Hematopoietic multipotent progenitor cell treated with erythropoietin and hydrocortisone succinate and interleukin-3 and kit ligand, for 17 days (in vitro differentiated cells): ENCODE results near the gene AUTS2.

Experiments used
- DNase-seq: peaks from one replicate; pipeline ENCODE4 v3.0.0-alpha.2; 2015; ENCODE audit warnings: low spot score

Gene AUTS2

DNA sequence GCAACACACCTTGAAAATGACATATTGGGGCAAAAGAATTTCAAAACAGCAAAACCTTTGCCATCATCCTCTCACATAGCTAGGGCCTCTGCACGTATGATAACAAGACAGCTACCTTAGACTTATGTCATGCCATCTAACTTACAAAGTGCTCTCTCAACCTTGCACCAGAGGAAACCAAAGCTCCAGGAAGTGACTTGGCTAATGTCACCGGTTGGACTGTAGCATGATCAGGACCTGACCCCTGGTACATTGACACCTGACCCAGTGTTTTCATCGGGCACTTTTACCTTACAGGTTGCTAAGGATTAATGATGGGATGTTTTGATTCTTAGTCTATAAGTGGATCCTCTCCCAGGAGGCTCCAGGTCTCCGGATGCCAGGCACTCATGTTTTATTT is 1003.8 kb downstream of the AUTS2 start:
- no peak for DNase-seq

- DNase-seq, result no peak
These were observed 1009.0 kb downstream of the AUTS2 start for GRCh38 chr7:70607281-70607680.

DNA sequence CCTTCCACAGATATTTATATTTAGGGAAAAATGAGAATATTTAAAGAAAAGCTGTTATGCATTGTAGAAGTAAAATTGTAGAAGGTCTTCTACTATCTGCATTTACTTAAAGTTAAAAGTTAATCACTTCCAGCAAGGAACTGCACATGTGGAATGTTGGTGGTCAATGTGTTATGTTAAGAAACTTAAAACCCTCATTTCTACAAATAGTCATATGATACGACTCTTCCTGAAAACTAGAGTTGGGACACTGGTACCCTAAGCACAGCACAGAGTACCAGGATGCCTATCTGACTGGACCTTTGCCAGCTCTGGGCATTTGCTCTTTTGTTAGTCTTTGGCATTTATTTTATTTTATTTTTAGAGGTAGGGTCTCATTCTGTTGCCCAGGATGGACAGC is 1009.5 kb downstream of the AUTS2 start:
- DNase-seq, result no peak

DNA sequence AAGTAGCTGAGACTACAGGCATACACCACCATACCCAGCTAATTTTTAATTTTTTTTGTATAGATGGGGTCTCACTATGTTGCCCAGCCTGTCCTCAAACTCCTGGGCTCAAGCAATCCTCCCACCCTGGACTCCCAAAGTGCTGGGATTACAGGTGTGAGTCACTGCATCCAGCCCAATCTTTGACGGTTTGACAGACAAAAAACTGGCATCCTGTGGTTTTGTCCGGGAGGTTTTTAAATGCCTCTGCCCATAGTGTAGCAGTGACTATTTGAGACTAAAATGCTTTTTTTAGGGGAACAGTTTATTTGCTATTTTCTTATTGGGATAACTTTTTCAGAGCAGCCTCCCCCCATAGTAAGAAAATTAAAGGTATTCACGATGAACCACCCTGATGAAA is 1010.0 kb downstream of the AUTS2 start:
- no peak for DNase-seq

GRCh38 chr7:70612811-70613210 is 1014.5 kb downstream of the AUTS2 start:
- DNase-seq, result no peak

GRCh38 chr7:70614237-70615045 is 1016.2 kb downstream of the AUTS2 start:
- DNase-seq, result no peak

DNA sequence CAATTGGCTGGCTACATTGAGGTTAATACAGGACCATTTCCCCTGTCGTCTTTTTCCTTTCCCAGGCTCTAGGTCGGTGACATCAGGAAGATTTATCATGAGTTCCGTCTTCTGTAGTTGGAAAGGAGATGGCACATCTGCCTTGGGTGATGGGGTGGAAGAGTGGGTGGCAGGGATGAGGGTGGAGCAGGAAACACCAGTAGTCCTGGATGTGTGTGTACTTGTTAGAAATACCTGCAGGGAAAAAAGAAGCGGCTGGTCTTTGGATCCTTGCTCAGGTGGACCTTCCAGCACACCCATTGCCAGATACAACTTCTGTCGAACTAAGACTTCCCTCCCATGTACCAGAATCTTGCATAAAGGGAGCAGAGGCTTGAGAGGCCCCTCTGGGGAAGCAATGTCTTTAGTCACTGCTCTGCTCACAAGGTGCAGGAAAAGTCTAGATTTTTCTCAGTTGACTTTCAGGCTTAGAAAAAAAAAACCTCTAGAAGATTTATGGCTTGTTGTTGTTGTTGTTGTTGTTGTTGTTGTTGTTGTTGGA is 1016.9 kb downstream of the AUTS2 start:
- no peak for DNase-seq

GRCh38 chr7:70616211-70616610 is 1017.9 kb downstream of the AUTS2 start:
- DNase-seq, result no peak

- no peak for DNase-seq
These were observed 1018.5 kb downstream of the AUTS2 start for GRCh38 chr7:70616821-70617220.

- DNase-seq, result no peak
These were observed 1019.8 kb downstream of the AUTS2 start for GRCh38 chr7:70618020-70618551.

- no peak for DNase-seq
These were observed 1020.9 kb downstream of the AUTS2 start for GRCh38 chr7:70619130-70619529.

- DNase-seq, result no peak
These were observed 1021.4 kb downstream of the AUTS2 start for GRCh38 chr7:70619659-70620058.

DNA sequence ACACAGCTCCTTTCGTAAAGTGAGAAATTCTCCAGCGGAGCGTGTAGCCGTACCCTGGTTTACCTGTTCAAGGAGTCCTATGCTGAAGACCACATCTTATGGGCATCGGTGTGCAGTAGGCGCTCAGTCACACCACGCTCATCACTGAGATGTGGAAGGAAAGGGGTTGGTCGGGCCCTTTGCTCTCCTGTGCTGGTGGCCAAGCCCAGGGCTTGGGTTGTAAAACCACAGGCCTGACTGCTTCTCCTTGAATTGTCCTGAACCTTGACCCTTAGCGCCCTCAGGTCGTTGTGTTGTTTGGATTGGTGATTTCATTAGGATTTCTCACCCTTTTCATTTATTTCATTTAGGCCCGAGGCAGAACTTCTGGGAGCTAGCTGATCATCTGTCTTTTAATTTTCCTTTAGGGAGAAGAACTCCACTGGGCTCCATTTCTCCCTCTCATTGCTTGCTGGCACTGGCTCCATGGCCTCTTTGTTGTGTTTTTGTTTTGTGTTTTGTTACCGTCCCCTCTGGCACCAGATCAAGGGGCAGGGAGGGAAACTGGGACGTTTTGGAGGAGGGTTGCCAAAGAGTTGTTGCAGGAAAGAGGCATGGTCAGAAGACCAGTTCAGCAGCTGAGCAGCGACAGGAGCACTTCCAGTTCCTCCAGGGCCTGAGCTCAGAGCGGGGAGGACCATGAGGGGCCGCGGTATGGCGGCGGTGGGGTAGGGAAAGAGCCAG is 1022.2 kb downstream of the AUTS2 start:
- DNase-seq, result no peak

DNA sequence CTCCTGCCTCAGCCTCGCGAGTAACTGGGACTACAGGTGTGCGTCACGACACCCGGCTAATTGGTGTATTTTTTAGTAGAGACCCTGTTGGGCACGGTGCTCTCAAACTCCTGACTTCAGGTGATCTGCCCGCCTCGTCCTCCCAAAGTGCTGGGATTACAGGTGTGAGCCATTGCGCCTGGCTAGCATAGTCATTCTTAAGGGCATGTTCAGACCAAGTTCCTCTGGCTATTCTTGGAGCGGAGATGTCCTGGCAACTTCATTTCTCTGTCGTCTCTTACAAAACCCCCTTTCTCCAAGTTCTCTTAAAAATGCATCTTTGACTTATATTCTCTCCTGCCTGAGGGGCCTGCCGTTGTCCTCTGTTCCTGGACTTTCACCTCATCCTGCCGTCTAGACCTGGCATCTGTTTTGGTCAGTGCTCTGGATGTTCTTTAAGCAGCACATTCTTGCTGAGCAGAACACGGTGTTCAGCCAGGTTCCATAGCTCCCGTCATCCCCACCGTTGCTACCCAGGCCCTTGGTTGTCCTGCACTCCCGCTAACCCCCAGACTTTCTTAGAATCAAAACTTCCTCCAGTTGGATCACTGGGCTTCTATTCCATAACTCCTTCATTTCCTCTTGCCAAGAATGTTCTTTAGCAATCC is 1023.8 kb downstream of the AUTS2 start:
- no peak for DNase-seq

- DNase-seq, result no peak
These were observed 1024.7 kb downstream of the AUTS2 start for GRCh38 chr7:70622936-70623335.

DNA sequence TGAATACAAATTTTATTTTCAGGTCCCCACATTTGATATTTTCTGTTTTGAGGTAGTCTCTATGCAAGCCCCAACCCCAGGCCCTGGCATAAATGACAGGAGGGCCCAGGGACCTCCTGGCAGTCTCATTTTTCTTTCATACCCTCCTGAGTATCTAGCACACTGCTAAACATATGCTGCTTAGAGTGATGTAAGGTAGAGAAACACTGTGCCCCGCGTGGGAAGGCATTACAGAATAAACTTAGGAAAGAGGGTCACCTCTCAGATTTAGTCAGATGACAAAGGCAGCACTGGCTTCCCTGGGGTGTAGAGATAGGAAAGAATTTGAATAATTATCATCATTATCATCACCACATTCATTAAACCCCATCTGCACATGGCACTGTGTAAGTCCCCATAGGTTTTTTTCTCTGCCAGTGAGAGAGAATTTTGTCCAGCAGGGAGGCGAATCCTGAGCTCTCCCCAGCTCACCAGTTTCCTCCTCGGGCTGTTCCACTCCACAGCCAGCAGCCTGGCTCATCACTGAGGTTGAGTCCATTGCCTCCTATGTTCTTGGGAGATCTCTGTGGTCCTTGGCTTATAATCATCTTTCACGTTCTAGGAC is 1026.3 kb downstream of the AUTS2 start:
- DNase-seq, result no peak

GRCh38 chr7:70627461-70627860 is 1029.2 kb downstream of the AUTS2 start:
- no peak for DNase-seq

DNA sequence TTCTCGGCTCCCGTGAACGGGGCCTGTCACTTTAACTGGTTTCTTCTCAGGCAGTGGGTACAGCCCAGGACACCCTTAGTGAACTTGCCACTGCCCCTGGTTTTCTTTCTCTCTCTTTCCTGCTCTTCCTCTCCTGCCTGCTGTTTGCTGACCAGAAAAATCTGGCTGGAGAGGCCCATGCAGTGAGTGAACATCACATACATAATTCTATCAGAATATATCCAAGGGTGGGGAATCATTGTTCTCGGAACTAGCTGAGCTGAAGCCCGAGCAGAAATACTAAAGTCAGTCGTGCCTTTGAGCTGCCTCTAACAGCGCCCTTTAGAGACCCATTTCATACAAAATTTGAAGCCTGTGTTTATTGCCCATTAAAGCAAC is 1032.2 kb downstream of the AUTS2 start:
- no peak for DNase-seq

DNA sequence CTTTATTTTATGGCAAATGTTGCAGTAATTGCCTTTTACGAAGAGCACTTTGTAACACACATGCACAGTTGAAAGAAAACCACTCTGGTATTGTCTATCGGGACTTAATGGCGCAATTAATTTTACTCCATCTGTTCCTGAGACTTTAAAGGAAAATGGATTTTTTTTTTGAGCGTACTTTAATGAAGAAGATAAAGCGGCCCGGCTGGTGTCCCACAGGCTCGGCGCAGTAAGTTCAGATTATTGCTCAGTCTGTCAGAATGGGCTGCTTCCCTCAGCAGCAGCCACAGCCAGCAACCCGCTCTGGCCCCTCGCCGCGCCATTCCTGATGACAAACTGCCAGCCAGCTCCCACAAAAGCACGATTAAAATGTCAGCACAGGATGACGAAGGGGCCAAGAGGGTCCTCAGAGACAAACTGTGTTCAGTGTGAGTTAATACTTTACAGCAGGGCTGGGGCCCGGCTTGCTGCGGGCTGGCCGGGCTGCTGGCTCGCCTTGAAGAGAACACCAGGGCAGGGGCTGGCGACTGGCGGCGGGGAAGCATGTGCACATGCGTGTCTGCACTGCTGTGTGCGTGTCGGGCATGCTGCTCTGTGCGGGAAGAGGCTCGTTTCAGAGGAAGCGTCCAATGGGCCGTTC is 1032.7 kb downstream of the AUTS2 start:
- DNase-seq, result no peak

- no peak for DNase-seq
These were observed 1033.4 kb downstream of the AUTS2 start for GRCh38 chr7:70631718-70632117.

- no peak for DNase-seq
These were observed 1034.1 kb downstream of the AUTS2 start for GRCh38 chr7:70632400-70632799.

- no peak for DNase-seq
These were observed 1035.8 kb downstream of the AUTS2 start for GRCh38 chr7:70634071-70634470.
